Left colon (tissue), 2 donors: ENCODE results near the gene SEC23A. TPM values are rescaled to one million over a fixed set of nuclear protein-coding genes. Genes with fewer than 3 reads are reported as not detected.
A peak's percentile ranks its signal among the peaks of the same experiment; 100 is the strongest.
"Not testable (repeated sequence)": the region's sequence is repeated elsewhere in the genome, so short reads cannot be mapped to it uniquely, and the experiment has no call there.

Experiments
- ATAC-seq: fragments of 200-7000 bp; cut with Tn5 transposase; one replicate; pipeline ENCODE4 v1.9.1; 2020; ENCODE audit warnings: mild to moderate bottlenecking, moderate library complexity
- DNase-seq, 2 donors: peaks; one replicate each; pipeline ENCODE4 v3.0.0-alpha.2; 2020
- intact Hi-C, 2 donors: fragments of 100-400 bp; cut with DNase I in 1 of 2; cut with micrococcal nuclease in 1 of 2; formaldehyde crosslinking; loops; one replicate each; pipeline versions ENCODE4 v1.11.2 to v1.14.0; 2022; cut with DNase I, micrococcal nuclease
- total RNA-seq, 2 donors: library from RNA; stranded (reverse); fragmentation: NEBNext Ultra II Directional; extraction: Animal tissue kit (Norgen Biotek cat#: 25700); gene quantifications; one replicate each; pipeline ENCODE4 v1.2.1, GENCODE V29; 2021
- donor health status: DM: no; HTN: no; CAD: no.
- donor health status: DM: yes; HTN: yes; CAD: no.

SEC23A gene
- total RNA-seq, 2 donors from 2014 or later: 111 to 121 TPM

GRCh38 chr14:39099748-39100147, 3.3 kb downstream of the SEC23A start:
- DNase-seq: no peak
- ATAC-seq: no peak
- intact Hi-C loops: loop anchor here in 1 of 2 donors (5.0 to 10.0 kb wide), 2 partner anchors 73 to 165 kb away; partner anchors contain the start of gene TRAPPC6B

GRCh38 chr14:39099215-39099614, 3.8 kb downstream of the SEC23A start:
- DNase-seq, ATAC-seq, intact Hi-C loops: not testable (repeated sequence)

- ATAC-seq (peak; percentile 74), DNase-seq (no peak)
- intact Hi-C loops: no loop called here
Observed at GRCh38 chr14:39097159-39097558, 5.9 kb downstream of the SEC23A start.

GRCh38 chr14:39094515-39094914, 8.5 kb downstream of the SEC23A start:
- intact Hi-C loops: no loop called here
- no peak for DNase-seq
- ATAC-seq: no peak

GRCh38 chr14:39091716-39092115, 11.3 kb downstream of the SEC23A start:
- DNase-seq (no peak), ATAC-seq (no peak)
- intact Hi-C loops: no loop called here

GRCh38 chr14:39090548-39091111, 12.4 kb downstream of the SEC23A start:
- ATAC-seq (peak; percentile 66), DNase-seq (no peak)
- intact Hi-C loops: no loop called here

- ATAC-seq: no peak
- no peak for DNase-seq
- intact Hi-C loops: no loop called here
Observed at GRCh38 chr14:39087493-39087892, 15.5 kb downstream of the SEC23A start.

- ATAC-seq: no peak
- no peak for DNase-seq
- intact Hi-C loops: no loop called here
Observed at GRCh38 chr14:39085933-39086332, 17.1 kb downstream of the SEC23A start.

GRCh38 chr14:39083127-39083526, 19.9 kb downstream of the SEC23A start:
- ATAC-seq: no peak
- no peak for DNase-seq
- intact Hi-C loops: no loop called here

GRCh38 chr14:39080886-39081285, 22.1 kb downstream of the SEC23A start:
- ATAC-seq (no peak), DNase-seq (no peak)
- intact Hi-C loops: no loop called here

- DNase-seq: no peak
- no peak for ATAC-seq
- intact Hi-C loops: no loop called here
Observed at GRCh38 chr14:39071096-39071495, 31.9 kb downstream of the SEC23A start.

- intact Hi-C loops: no loop called here
- ATAC-seq: no peak
- no peak for DNase-seq
Observed at GRCh38 chr14:39069923-39070322, 33.1 kb downstream of the SEC23A start.

- intact Hi-C loops, DNase-seq: not testable (repeated sequence)
- ATAC-seq: peak; percentile 92
Observed at GRCh38 chr14:39069169-39069805, 33.7 kb downstream of the SEC23A start.

GRCh38 chr14:39060818-39061437, 42.1 kb downstream of the SEC23A start:
- intact Hi-C loops: no loop called here
- no peak for ATAC-seq

GRCh38 chr14:39055786-39056474, 47.1 kb downstream of the SEC23A start:
- intact Hi-C loops: no loop called here
- ATAC-seq (no peak), DNase-seq (no peak)

More at GRCh38 chr14:39060818-39061437, 42.1 kb downstream of the SEC23A start:
- DNase-seq: no peak

- intact Hi-C loops, ATAC-seq, DNase-seq: not testable (repeated sequence)
Observed at GRCh38 chr14:39052869-39053454, 50.1 kb downstream of the SEC23A start.

GRCh38 chr14:39050389-39050788, 52.6 kb downstream of the SEC23A start:
- ATAC-seq: peak; percentile 63
- DNase-seq: no peak
- intact Hi-C loops: no loop called here

GRCh38 chr14:39045889-39046288, 57.1 kb downstream of the SEC23A start:
- ATAC-seq, intact Hi-C loops, DNase-seq: not testable (repeated sequence)

GRCh38 chr14:39043352-39043943, 59.6 kb downstream of the SEC23A start:
- ATAC-seq: no peak
- intact Hi-C loops: no loop called here
- no peak for DNase-seq
